GM12878 (cell line): ENCODE data around the gene TNFRSF11A. TPM values are rescaled to one million over a fixed set of nuclear protein-coding genes. Genes with fewer than 3 reads are reported as not detected.

Source experiments
- ATAC-seq: fragments of 200-7000 bp; cut with Tn5 transposase; 3 replicates; pipeline ENCODE4 v1.9.1; 2020; ENCODE audit warnings: mild to moderate bottlenecking, moderate library complexity
- BruUV-seq: library from RNA; stranded (reverse); fragments of 400-500 nt; replicated peaks from 2 replicates; lab custom pipeline; 2021; lab: Mats Ljungman, UMichigan
- CTCF ChIA-PET: fragments of 300-600 bp; sonication (Branson Sonifier 250); formaldehyde crosslinking; extraction: SDS; loops from one replicate; lab custom pipeline; 2021; ENCODE audit warnings: inconsistent platforms; lab: Yijun Ruan, JAX
- POLR2A ChIA-PET: fragments of 350-600 bp; formaldehyde crosslinking; extraction: SDS; loops from one replicate; lab custom pipeline; 2021; ENCODE audit warnings: inconsistent platforms; lab: Charles Lee
- RAD21 ChIA-PET: fragments of 300-600 bp; sonication (Branson Sonifier 250); formaldehyde crosslinking; loops from one replicate; lab custom pipeline; 2023; ENCODE audit warnings: antibody characterized with exemption; ENCODE audit not compliant: unreplicated experiment; lab: Charles Lee
- SMC1A ChIA-PET: fragments of 300-600 bp; sonication (Branson Sonifier 250); formaldehyde crosslinking; loops from one replicate; lab custom pipeline; 2023; ENCODE audit not compliant: unreplicated experiment, uncharacterized antibody; lab: Charles Lee
- DNase-seq: peaks from one replicate; pipeline ENCODE4 v3.0.0-alpha.2; 2011; ENCODE audit warnings: low read depth, low spot score
- FAIRE-seq: peaks from 3 replicates; lab custom pipeline; 2011; peaks lifted over from hg19 to GRCh38; lab: Jason Lieb, UNC
- H2AFZ ChIP-seq: 2 replicates; pipeline ENCODE4 v1.6.0; 2011; ENCODE audit warnings: low read depth, low read length, control low read depth; ENCODE audit not compliant: control insufficient read depth
- H3K27ac ChIP-seq: 2 replicates; pipeline ENCODE4 v1.5.1; 2011; ENCODE audit warnings: control low read depth; ENCODE audit not compliant: control insufficient read depth, insufficient read depth
- H3K27me3 ChIP-seq, 2 experiments: replicated peaks in 1 of 2; 2 replicates each; pipeline versions ENCODE4 v1.6.0 to v1.6.1; 2011; ENCODE audit warnings: low read length in 1 of 2; ENCODE audit not compliant: control insufficient read depth in 2 of 2, insufficient read depth in 2 of 2
- H3K36me3 ChIP-seq, 2 experiments: 2 replicates each; pipeline ENCODE4 v1.5.1; 2011; ENCODE audit warnings: low read length in 1 of 2; ENCODE audit not compliant: control insufficient read depth in 2 of 2, insufficient read depth in 2 of 2
- H3K4me1 ChIP-seq: 2 replicates; pipeline ENCODE4 v1.6.1; 2011; ENCODE audit warnings: mild to moderate bottlenecking, low read length, moderate library complexity, mixed read lengths; ENCODE audit not compliant: control insufficient read depth, insufficient read depth
- H3K4me2 ChIP-seq: 2 replicates; pipeline ENCODE4 v1.6.0; 2011; ENCODE audit warnings: control low read depth; ENCODE audit not compliant: control insufficient read depth, insufficient read depth
- H3K4me3 ChIP-seq: fragments of 200-600 bp; sonication (generic); 2 replicates; pipeline ENCODE4 v1.5.1; 2016
- H3K79me2 ChIP-seq: 2 replicates; pipeline ENCODE4 v1.6.0; 2011; ENCODE audit warnings: low read length; ENCODE audit not compliant: control insufficient read depth, insufficient read depth
- H3K9ac ChIP-seq: 2 replicates; pipeline ENCODE4 v1.8.0; 2011; ENCODE audit warnings: low read length, control low read depth, mixed read lengths; ENCODE audit not compliant: control insufficient read depth, insufficient read depth
- H3K9me3 ChIP-seq: replicated peaks from 3 replicates; pipeline ENCODE4 v1.5.1; 2011; ENCODE audit warnings: mild to moderate bottlenecking, low read length; ENCODE audit not compliant: control insufficient read depth, insufficient read depth
- H4K20me1 ChIP-seq: 2 replicates; pipeline ENCODE4 v1.6.0; 2011; ENCODE audit not compliant: control insufficient read depth, insufficient read depth
- ETV6 ChIP-seq, 2 experiments: fragments of 450-650 bp in 1 of 2; IDR thresholded peaks in 1 of 2; conservative IDR thresholded peaks in 1 of 2; 2 replicates each; pipeline ENCODE4 v1.6.1; 2014; ENCODE audit warnings: antibody characterized with exemption in 1 of 2, borderline replicate concordance in 1 of 2, low read depth in 1 of 2, mild to moderate bottlenecking in 1 of 2, moderate library complexity in 1 of 2
- SKIL ChIP-seq: fragments of 450-650 bp; IDR thresholded peaks from 2 replicates; pipeline ENCODE4 v1.6.1; 2017; ENCODE audit warnings: mild to moderate bottlenecking, low read depth, inconsistent platforms; ENCODE audit not compliant: poor library complexity, severe bottlenecking
- ZNF592 ChIP-seq: fragments of 450-650 bp; IDR thresholded peaks from 2 replicates; pipeline ENCODE4 v1.6.1; 2017; ENCODE audit warnings: mild to moderate bottlenecking, moderate library complexity
- WGBS: methylation state at CpG from one replicate; pipeline ENCODE4 v1.1.6; 2016; ENCODE audit warnings: low lambda C conversion rate; ENCODE audit not compliant: insufficient replicate concordance, insufficient coverage; ENCODE audit errors: missing lambda C conversion rate; 5-methylcytosine and 5-hydroxymethylcytosine counted together
- in situ Hi-C: fragments of 300-500 bp; cut with MboI; formaldehyde crosslinking; loops from 9 replicates; pipeline ENCODE4 v1.14.3; 2018; ENCODE audit warnings: mixed read lengths
- intact Hi-C: fragments of 100-400 bp; cut with micrococcal nuclease; formaldehyde crosslinking; loops from one replicate; pipeline ENCODE4 v1.14.2; 2022; ENCODE audit not compliant: unreplicated experiment
- polyA plus RNA-seq, 11 experiments: library from polyadenylated mRNA; depleted of rRNA in 4 of 11; unstranded in 6 of 11; stranded (reverse) in 5 of 11; fragments of >200 nt; fragmentation: Nextera tagmentation in 4 of 11; fragmentation: Illumina TruSeq in 1 of 11; extraction: Ambion mirVana in 4 of 11; extraction: Trizol in 1 of 11; gene quantifications; 1 replicate in 1 of 11; 2 replicates in 10 of 11; pipeline versions ENCODE4 v1.2.1 to v1.2.3, GENCODE V29; 2011 to 2016; ENCODE audit warnings: inconsistent platforms in 2 of 11, missing spikeins in 2 of 11, low read depth in 1 of 11
- total RNA-seq, 4 experiments: library from RNA; depleted of rRNA in 3 of 4; stranded (reverse); fragments of >200 nt in 3 of 4; fragmentation: Illumina TruSeq in 1 of 4; extraction: Trizol in 1 of 4; gene quantifications; 2 replicates each; pipeline versions ENCODE4 v1.2.1 to v1.2.3, GENCODE V29; 2013 to 2021

TNFRSF11A gene
- total and polyA plus RNA-seq, 10 of the 15 experiments (the other 5 are each of a cell fraction or from before 2014, with no cell fraction given): 0.07 to 4.0 (median 0.23) TPM

GRCh38 chr18:62412231-62412979 lies 87.3 kb downstream of the TNFRSF11A start (continued):
- TF ChIP-seq SKIL (no peak), ZNF592 (no peak)

- H3K9me3 ChIP-seq: peaks cover 2% of the 10 kb centered on the region; the same call in 2 of the 3 replicates
- ChIA-PET RAD21 (no interaction called here), SMC1A (interaction anchor here (1.0 to 2.3 kb wide), 2 partner anchors 9 to 13 kb away, joined by 4 to 10 read pairs; no protein-coding TSS in a partner anchor), POLR2A (no interaction called here), CTCF (interaction anchor here (0.7 to 1.3 kb wide), 4 partner anchors 8 to 13 kb away, joined by 3 read pairs; no protein-coding TSS in a partner anchor)
- ATAC-seq (no peak), FAIRE-seq (no peak), DNase-seq (no peak)
- no peaks in the 10 kb centered on the region for H3K4me1 ChIP-seq
- in situ Hi-C loops: no loop called here
- H3K27me3 ChIP-seq: no peaks in the 10 kb centered on the region
- no peak overlapping the region for H3K27ac ChIP-seq
- no peak overlapping the region for H2AFZ ChIP-seq
- H4K20me1 ChIP-seq: no peaks in the 10 kb centered on the region
- no TSS peak for BruUV-seq
- TF ChIP-seq SKIL: no peak
- no peak for TF ChIP-seq ETV6 (conservative IDR thresholded peaks at IDR 0.05 in 1 of 2, IDR thresholded peaks at IDR 0.05 in 1 of 2; ENCODE audit: borderline replicate concordance in 1 of 2, low read depth in 1 of 2)
- no peaks in the 10 kb centered on the region for H3K36me3 ChIP-seq
- H3K4me2 ChIP-seq: no peak overlapping the region
- H3K79me2 ChIP-seq: no peaks in the 10 kb centered on the region
- 0% methylated on average over 1 of the region's 1 CpG for WGBS
- H3K9ac ChIP-seq: no peak overlapping the region
- intact Hi-C loops: no loop called here
- H3K4me3 ChIP-seq: no peak overlapping the region
These were observed 88.1 kb downstream of the TNFRSF11A start for GRCh38 chr18:62413206-62413605.
